HEK293 (cell line): Measurements from ENCODE around the gene TCAP.

Experiments
- EGR2 ChIP-seq: fragments of 450-650 bp; formaldehyde crosslinking; IDR thresholded peaks from 2 replicates; pipeline ENCODE4 v1.5.1; 2016; ENCODE audit warnings: low read depth, missing biosample characterization, missing genetic modification characterization
- GFI1B ChIP-seq: fragments of 450-650 bp; formaldehyde crosslinking; IDR thresholded peaks from 2 replicates; pipeline ENCODE4 v1.5.1; 2016; ENCODE audit warnings: missing biosample characterization, missing genetic modification characterization
- GLIS1 ChIP-seq: fragments of 450-650 bp; formaldehyde crosslinking; IDR thresholded peaks from 2 replicates; pipeline ENCODE4 v1.5.1; 2016; ENCODE audit warnings: missing biosample characterization, missing genetic modification characterization
- HOXC10 ChIP-seq: sonication (generic); formaldehyde crosslinking; IDR thresholded peaks from 2 replicates; pipeline ENCODE4 v1.8.1; 2023; ENCODE audit warnings: mild to moderate bottlenecking, missing genetic modification reagents
- SP7 ChIP-seq: fragments of 450-650 bp; formaldehyde crosslinking; IDR thresholded peaks from 2 replicates; pipeline ENCODE4 v1.5.1; 2016; ENCODE audit warnings: missing biosample characterization, missing genetic modification characterization
- YY1 ChIP-seq: fragments of 450-650 bp; formaldehyde crosslinking; IDR thresholded peaks from 2 replicates; pipeline ENCODE4 v1.5.1; 2018; ENCODE audit warnings: missing biosample characterization, missing genetic modification characterization
- ZBTB1 ChIP-seq: fragments of 450-650 bp; formaldehyde crosslinking; IDR thresholded peaks from 2 replicates; pipeline ENCODE4 v1.5.1; 2016; ENCODE audit warnings: missing biosample characterization, missing genetic modification characterization
- ZBTB20 ChIP-seq: fragments of 450-650 bp; formaldehyde crosslinking; IDR thresholded peaks from 2 replicates; pipeline ENCODE4 v1.5.1; 2016; ENCODE audit warnings: missing biosample characterization, missing genetic modification characterization
- ZBTB7A ChIP-seq: fragments of 450-650 bp; formaldehyde crosslinking; IDR thresholded peaks from 2 replicates; pipeline ENCODE4 v1.5.1; 2016; ENCODE audit warnings: low read depth, missing biosample characterization, missing genetic modification characterization
- ZBTB8A ChIP-seq: fragments of 450-650 bp; formaldehyde crosslinking; IDR thresholded peaks from 2 replicates; pipeline ENCODE4 v1.5.1; 2016; ENCODE audit warnings: missing biosample characterization, missing genetic modification characterization
- ZFP37 ChIP-seq: fragments of 450-650 bp; formaldehyde crosslinking; IDR thresholded peaks from 2 replicates; pipeline ENCODE4 v1.5.1; 2016; ENCODE audit warnings: missing biosample characterization, missing genetic modification characterization
- ZFP41 ChIP-seq: fragments of 450-650 bp; formaldehyde crosslinking; IDR thresholded peaks from 2 replicates; pipeline ENCODE4 v1.5.1; 2016; ENCODE audit warnings: missing biosample characterization, missing genetic modification characterization, borderline replicate concordance
- ZNF114 ChIP-seq: fragments of 450-650 bp; formaldehyde crosslinking; IDR thresholded peaks from 2 replicates; pipeline ENCODE4 v1.5.0; 2017; ENCODE audit warnings: missing biosample characterization, missing genetic modification characterization
- ZNF138 ChIP-seq: fragments of 450-650 bp; formaldehyde crosslinking; IDR thresholded peaks from 2 replicates; pipeline ENCODE4 v1.5.1; 2016; ENCODE audit warnings: missing biosample characterization, missing genetic modification characterization, borderline replicate concordance
- ZNF221 ChIP-seq: fragments of 450-650 bp; formaldehyde crosslinking; IDR thresholded peaks from 2 replicates; pipeline ENCODE4 v1.5.1; 2017; ENCODE audit warnings: missing biosample characterization, missing genetic modification characterization, borderline replicate concordance
- ZNF335 ChIP-seq: fragments of 450-650 bp; formaldehyde crosslinking; conservative IDR thresholded peaks from 2 replicates; pipeline ENCODE4 v1.5.1; 2016; ENCODE audit warnings: missing biosample characterization, missing genetic modification characterization
- ZNF426 ChIP-seq: fragments of 450-650 bp; formaldehyde crosslinking; IDR thresholded peaks from 2 replicates; pipeline ENCODE4 v1.5.1; 2017; ENCODE audit warnings: missing biosample characterization, missing genetic modification characterization, mild to moderate bottlenecking, inconsistent platforms, moderate library complexity
- ZNF600 ChIP-seq: fragments of 450-650 bp; formaldehyde crosslinking; IDR thresholded peaks from 2 replicates; pipeline ENCODE4 v1.5.1; 2016; ENCODE audit warnings: missing biosample characterization, missing genetic modification characterization
- ZNF791 ChIP-seq: fragments of 450-650 bp; formaldehyde crosslinking; IDR thresholded peaks from 2 replicates; pipeline ENCODE4 v1.5.1; 2016; ENCODE audit warnings: missing biosample characterization, missing genetic modification characterization
- ZNF830 ChIP-seq: fragments of 450-650 bp; IDR thresholded peaks from 2 replicates; pipeline ENCODE4 v1.5.0; 2018; ENCODE audit warnings: missing biosample characterization, missing genetic modification characterization, low read depth, mild to moderate bottlenecking, moderate library complexity
- TF ChIP-seq, protein P1 (sequence below): fragments of 450-650 bp; formaldehyde crosslinking; IDR thresholded peaks from 2 replicates; pipeline ENCODE4 v1.5.1; 2016; ENCODE audit warnings: missing biosample characterization, missing genetic modification characterization
- TF ChIP-seq, protein P2 (sequence below): fragments of 450-650 bp; formaldehyde crosslinking; conservative IDR thresholded peaks from 2 replicates; pipeline ENCODE4 v1.5.1; 2016; ENCODE audit warnings: low read depth, missing biosample characterization, missing genetic modification characterization
- TF ChIP-seq, protein P3 (sequence below): fragments of 450-650 bp; formaldehyde crosslinking; IDR thresholded peaks from 2 replicates; pipeline ENCODE4 v1.5.1; 2016; ENCODE audit warnings: missing biosample characterization, missing genetic modification characterization
- TF ChIP-seq, protein P4 (sequence below): fragments of 450-650 bp; formaldehyde crosslinking; IDR thresholded peaks from 2 replicates; pipeline ENCODE4 v1.5.1; 2016; ENCODE audit warnings: missing biosample characterization, missing genetic modification characterization
- TF ChIP-seq, protein P5 (sequence below): fragments of 450-650 bp; formaldehyde crosslinking; IDR thresholded peaks from 2 replicates; pipeline ENCODE4 v1.5.1; 2017; ENCODE audit warnings: missing biosample characterization, mild to moderate bottlenecking, missing genetic modification characterization, moderate library complexity
- TF ChIP-seq, protein P6 (sequence below): fragments of 450-650 bp; formaldehyde crosslinking; IDR thresholded peaks from 2 replicates; pipeline ENCODE4 v1.5.1; 2016; ENCODE audit warnings: missing biosample characterization, missing genetic modification characterization, low read depth

The TCAP gene

DNA sequence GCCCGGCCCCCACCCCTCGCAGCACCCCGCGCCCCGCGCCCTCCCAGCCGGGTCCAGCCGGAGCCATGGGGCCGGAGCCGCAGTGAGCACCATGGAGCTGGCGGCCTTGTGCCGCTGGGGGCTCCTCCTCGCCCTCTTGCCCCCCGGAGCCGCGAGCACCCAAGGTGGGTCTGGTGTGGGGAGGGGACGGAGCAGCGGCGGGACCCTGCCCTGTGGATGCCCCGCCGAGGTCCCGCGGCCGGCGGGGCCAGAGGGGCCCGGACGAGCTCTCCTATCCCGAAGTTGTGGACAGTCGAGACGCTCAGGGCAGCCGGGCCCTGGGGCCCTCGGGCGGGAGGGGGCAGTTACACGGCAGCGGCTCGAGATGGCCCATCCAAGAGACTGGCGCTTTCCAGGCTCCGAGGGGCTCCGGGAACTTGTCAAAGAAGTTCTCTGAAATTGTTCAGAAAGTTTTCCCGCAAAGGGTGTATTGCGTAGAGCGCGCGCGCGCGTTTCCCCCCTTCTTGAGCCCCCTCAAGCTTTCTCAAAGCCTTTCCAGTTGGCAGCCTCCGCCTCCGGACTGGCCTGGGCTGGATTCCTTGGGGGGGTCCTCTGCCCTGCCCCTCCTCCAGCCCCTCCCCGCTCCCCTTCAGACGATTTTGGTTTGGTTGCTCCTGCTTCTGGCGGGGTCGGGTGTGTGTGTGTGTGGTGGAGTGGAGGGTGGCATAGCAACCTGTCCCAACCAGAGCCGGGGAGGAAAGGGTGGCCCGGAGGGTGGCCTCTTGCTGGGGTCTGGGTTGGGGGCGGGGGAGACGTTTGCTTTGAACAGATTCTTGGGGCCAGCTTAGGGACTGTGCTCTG is 35.2 kb downstream of the TCAP start (continued):
- TF ChIP-seq SP7 (tag by site-specific recombination) (no peak), EGR2 (no peak), ZNF221 (tag by site-specific recombination) (no peak), ZFP37 (tag by site-specific recombination) (no peak), ZBTB1 (tag by site-specific recombination) (no peak), ZBTB8A (tag by site-specific recombination) (no peak), ZNF114 (tag by site-specific recombination) (no peak), YY1 (tag by site-specific recombination) (no peak), ZNF600 (tag by site-specific recombination) (peak; percentile 74), ZBTB7A (tag by site-specific recombination) (no peak), ZFP41 (tag by site-specific recombination) (no peak), ZNF335 (peak; percentile 3), ZNF426 (tag by site-specific recombination) (no peak), ZNF791 (tag by site-specific recombination) (no peak), ZBTB20 (tag by site-specific recombination) (peak; percentile 86), HOXC10 (no peak), GFI1B (no peak), ZNF830 (tag by site-specific recombination) (no peak), ZNF138 (tag by site-specific recombination) (no peak), GLIS1 (tag by site-specific recombination) (peak; percentile 89)
- TF ChIP-seq, protein P1, sequence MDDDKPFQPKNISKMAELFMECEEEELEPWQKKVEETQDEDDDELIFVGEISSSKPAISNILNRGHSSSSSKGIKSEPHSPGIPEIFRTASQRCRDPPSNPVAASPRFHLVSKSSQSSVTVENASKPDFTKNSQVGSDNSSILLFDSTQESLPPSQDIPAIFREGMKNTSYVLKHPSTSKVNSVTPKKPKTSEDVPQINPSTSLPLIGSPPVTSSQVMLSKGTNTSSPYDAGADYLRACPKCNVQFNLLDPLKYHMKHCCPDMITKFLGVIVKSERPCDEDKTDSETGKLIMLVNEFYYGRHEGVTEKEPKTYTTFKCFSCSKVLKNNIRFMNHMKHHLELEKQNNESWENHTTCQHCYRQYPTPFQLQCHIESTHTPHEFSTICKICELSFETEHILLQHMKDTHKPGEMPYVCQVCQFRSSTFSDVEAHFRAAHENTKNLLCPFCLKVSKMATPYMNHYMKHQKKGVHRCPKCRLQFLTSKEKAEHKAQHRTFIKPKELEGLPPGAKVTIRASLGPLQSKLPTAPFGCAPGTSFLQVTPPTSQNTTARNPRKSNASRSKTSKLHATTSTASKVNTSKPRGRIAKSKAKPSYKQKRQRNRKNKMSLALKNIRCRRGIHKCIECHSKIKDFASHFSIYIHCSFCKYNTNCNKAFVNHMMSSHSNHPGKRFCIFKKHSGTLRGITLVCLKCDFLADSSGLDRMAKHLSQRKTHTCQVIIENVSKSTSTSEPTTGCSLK (tag by site-specific recombination), result no peak
- TF ChIP-seq, protein P2, sequence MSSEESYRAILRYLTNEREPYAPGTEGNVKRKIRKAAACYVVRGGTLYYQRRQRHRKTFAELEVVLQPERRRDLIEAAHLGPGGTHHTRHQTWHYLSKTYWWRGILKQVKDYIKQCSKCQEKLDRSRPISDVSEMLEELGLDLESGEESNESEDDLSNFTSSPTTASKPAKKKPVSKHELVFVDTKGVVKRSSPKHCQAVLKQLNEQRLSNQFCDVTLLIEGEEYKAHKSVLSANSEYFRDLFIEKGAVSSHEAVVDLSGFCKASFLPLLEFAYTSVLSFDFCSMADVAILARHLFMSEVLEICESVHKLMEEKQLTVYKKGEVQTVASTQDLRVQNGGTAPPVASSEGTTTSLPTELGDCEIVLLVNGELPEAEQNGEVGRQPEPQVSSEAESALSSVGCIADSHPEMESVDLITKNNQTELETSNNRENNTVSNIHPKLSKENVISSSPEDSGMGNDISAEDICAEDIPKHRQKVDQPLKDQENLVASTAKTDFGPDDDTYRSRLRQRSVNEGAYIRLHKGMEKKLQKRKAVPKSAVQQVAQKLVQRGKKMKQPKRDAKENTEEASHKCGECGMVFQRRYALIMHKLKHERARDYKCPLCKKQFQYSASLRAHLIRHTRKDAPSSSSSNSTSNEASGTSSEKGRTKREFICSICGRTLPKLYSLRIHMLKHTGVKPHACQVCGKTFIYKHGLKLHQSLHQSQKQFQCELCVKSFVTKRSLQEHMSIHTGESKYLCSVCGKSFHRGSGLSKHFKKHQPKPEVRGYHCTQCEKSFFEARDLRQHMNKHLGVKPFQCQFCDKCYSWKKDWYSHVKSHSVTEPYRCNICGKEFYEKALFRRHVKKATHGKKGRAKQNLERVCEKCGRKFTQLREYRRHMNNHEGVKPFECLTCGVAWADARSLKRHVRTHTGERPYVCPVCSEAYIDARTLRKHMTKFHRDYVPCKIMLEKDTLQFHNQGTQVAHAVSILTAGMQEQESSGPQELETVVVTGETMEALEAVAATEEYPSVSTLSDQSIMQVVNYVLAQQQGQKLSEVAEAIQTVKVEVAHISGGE (tag by site-specific recombination), result no peak
- TF ChIP-seq, protein P3, sequence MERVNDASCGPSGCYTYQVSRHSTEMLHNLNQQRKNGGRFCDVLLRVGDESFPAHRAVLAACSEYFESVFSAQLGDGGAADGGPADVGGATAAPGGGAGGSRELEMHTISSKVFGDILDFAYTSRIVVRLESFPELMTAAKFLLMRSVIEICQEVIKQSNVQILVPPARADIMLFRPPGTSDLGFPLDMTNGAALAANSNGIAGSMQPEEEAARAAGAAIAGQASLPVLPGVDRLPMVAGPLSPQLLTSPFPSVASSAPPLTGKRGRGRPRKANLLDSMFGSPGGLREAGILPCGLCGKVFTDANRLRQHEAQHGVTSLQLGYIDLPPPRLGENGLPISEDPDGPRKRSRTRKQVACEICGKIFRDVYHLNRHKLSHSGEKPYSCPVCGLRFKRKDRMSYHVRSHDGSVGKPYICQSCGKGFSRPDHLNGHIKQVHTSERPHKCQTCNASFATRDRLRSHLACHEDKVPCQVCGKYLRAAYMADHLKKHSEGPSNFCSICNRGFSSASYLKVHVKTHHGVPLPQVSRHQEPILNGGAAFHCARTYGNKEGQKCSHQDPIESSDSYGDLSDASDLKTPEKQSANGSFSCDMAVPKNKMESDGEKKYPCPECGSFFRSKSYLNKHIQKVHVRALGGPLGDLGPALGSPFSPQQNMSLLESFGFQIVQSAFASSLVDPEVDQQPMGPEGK, result peak; percentile 88
- TF ChIP-seq, protein P4, sequence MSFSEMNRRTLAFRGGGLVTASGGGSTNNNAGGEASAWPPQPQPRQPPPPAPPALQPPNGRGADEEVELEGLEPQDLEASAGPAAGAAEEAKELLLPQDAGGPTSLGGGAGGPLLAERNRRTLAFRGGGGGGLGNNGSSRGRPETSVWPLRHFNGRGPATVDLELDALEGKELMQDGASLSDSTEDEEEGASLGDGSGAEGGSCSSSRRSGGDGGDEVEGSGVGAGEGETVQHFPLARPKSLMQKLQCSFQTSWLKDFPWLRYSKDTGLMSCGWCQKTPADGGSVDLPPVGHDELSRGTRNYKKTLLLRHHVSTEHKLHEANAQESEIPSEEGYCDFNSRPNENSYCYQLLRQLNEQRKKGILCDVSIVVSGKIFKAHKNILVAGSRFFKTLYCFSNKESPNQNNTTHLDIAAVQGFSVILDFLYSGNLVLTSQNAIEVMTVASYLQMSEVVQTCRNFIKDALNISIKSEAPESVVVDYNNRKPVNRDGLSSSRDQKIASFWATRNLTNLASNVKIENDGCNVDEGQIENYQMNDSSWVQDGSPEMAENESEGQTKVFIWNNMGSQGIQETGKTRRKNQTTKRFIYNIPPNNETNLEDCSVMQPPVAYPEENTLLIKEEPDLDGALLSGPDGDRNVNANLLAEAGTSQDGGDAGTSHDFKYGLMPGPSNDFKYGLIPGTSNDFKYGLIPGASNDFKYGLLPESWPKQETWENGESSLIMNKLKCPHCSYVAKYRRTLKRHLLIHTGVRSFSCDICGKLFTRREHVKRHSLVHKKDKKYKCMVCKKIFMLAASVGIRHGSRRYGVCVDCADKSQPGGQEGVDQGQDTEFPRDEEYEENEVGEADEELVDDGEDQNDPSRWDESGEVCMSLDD (tag by site-specific recombination), result no peak
- TF ChIP-seq, protein P5, sequence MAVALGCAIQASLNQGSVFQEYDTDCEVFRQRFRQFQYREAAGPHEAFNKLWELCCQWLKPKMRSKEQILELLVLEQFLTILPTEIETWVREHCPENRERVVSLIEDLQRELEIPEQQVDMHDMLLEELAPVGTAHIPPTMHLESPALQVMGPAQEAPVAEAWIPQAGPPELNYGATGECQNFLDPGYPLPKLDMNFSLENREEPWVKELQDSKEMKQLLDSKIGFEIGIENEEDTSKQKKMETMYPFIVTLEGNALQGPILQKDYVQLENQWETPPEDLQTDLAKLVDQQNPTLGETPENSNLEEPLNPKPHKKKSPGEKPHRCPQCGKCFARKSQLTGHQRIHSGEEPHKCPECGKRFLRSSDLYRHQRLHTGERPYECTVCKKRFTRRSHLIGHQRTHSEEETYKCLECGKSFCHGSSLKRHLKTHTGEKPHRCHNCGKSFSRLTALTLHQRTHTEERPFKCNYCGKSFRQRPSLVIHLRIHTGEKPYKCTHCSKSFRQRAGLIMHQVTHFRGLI (tag by site-specific recombination), result no peak
- TF ChIP-seq, protein P6, sequence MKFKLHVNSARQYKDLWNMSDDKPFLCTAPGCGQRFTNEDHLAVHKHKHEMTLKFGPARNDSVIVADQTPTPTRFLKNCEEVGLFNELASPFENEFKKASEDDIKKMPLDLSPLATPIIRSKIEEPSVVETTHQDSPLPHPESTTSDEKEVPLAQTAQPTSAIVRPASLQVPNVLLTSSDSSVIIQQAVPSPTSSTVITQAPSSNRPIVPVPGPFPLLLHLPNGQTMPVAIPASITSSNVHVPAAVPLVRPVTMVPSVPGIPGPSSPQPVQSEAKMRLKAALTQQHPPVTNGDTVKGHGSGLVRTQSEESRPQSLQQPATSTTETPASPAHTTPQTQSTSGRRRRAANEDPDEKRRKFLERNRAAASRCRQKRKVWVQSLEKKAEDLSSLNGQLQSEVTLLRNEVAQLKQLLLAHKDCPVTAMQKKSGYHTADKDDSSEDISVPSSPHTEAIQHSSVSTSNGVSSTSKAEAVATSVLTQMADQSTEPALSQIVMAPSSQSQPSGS (tag by site-specific recombination), result no peak
